ENCODE measurements around the gene SCN8A.

DNA sequence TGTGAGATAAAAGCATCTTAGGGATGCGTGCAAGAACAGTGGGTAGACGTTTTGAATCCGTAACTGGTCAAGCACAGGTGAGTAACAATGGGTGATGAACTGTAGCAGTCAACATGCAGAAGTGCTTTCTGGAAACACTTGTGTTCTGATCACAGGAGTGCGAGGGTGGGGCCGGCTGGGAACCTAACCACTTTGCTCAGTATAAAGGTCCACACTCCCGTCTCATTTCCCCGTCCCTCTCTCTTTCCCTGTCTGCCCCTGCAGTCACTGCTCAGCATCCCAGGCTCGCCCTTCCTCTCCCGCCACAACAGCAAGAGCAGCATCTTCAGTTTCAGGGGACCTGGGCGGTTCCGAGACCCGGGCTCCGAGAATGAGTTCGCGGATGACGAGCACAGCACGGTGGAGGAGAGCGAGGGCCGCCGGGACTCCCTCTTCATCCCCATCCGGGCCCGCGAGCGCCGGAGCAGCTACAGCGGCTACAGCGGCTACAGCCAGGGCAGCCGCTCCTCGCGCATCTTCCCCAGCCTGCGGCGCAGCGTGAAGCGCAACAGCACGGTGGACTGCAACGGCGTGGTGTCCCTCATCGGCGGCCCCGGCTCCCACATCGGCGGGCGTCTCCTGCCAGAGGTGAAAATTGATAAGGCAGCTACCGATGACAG lies 130.4 kb downstream of the SCN8A start:
- TF ChIP-seq, protein P1, sequence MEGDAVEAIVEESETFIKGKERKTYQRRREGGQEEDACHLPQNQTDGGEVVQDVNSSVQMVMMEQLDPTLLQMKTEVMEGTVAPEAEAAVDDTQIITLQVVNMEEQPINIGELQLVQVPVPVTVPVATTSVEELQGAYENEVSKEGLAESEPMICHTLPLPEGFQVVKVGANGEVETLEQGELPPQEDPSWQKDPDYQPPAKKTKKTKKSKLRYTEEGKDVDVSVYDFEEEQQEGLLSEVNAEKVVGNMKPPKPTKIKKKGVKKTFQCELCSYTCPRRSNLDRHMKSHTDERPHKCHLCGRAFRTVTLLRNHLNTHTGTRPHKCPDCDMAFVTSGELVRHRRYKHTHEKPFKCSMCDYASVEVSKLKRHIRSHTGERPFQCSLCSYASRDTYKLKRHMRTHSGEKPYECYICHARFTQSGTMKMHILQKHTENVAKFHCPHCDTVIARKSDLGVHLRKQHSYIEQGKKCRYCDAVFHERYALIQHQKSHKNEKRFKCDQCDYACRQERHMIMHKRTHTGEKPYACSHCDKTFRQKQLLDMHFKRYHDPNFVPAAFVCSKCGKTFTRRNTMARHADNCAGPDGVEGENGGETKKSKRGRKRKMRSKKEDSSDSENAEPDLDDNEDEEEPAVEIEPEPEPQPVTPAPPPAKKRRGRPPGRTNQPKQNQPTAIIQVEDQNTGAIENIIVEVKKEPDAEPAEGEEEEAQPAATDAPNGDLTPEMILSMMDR (IDR thresholded peaks at IDR 0.05), result no peak
- no peak for TF ChIP-seq POLR2A (IDR thresholded peaks at IDR 0.05)

All from prostate gland (tissue), 2 donors.